H1 (cell line): Measurements from ENCODE around the gene PRR14L. TPM values are rescaled to one million over a fixed set of nuclear protein-coding genes. Genes with fewer than 3 reads are reported as not detected.

Experiments
- polyA plus RNA-seq, 7 experiments: library from polyadenylated mRNA; depleted of rRNA in 3 of 7; stranded (reverse) in 5 of 7; unstranded in 2 of 7; fragments of >200 nt in 5 of 7; fragments of 200-250 nt in 2 of 7; gene quantifications; 1 replicate in 5 of 7; 2 replicates in 1 of 7; 4 replicates in 1 of 7; pipeline versions ENCODE4 v1.2.1 to v1.2.3, GENCODE V29; 2011 to 2013; ENCODE audit warnings: missing spikeins in 2 of 7, mixed read lengths in 2 of 7
- small RNA-seq: library from polyadenylated mRNA; stranded (forward); fragments of <200 nt; extraction: miRNeasy Mini kit (QIAGEN cat#:217004); gene quantifications from one replicate; pipeline ENCODE3, GENCODE V24; 2013; ENCODE audit not compliant: insufficient read depth
- total RNA-seq: library from RNA; stranded (reverse); fragmentation: NEBNext Ultra II Directional; extraction: Animal tissue kit (Norgen Biotek cat#: 25700); gene quantifications from 2 replicates; pipeline ENCODE4 v1.2.1, GENCODE V29; 2021

Gene PRR14L
- total and polyA plus RNA-seq, 2 of the 8 experiments (the other 6 are each of a cell fraction or from before 2014, with no cell fraction given), result 26.5 to 98.6 TPM

Small RNAs within 50 kb of the gene (small RNA-seq; reads per million reads assigned to genes)
- gene RN7SL20P, result not detected

Other genes with a start within 250 kb of the PRR14L start
- gene PISD, start 87.9 kb downstream of the PRR14L start, total RNA-seq, result 46.0 and 47.8 TPM in 2 replicates
- gene PISD, start 87.9 kb downstream of the PRR14L start, polyA plus RNA-seq (2011; rRNA removed), result 48.2 and 74.5 TPM in 2 replicates
- 26.5 and 26.7 TPM in 2 replicates for gene DEPDC5, start 3.9 kb upstream of the PRR14L start, total RNA-seq
- 16.3 and 18.3 TPM in 2 replicates for gene DEPDC5, start 3.9 kb upstream of the PRR14L start, polyA plus RNA-seq (2011; rRNA removed)
- 247 and 248 TPM in 2 replicates for gene YWHAH, start 194.4 kb upstream of the PRR14L start, total RNA-seq
- gene YWHAH, start 194.4 kb upstream of the PRR14L start, polyA plus RNA-seq (2011; rRNA removed), result 118 and 146 TPM in 2 replicates